GM12878 (cell line): ENCODE data around the gene CNGA4. TPM values are rescaled to one million over a fixed set of nuclear protein-coding genes. Genes with fewer than 3 reads are reported as not detected.

Experiments
- ATAC-seq: fragments of 200-7000 bp; cut with Tn5 transposase; 3 replicates; pipeline ENCODE4 v1.9.1; 2020; ENCODE audit warnings: mild to moderate bottlenecking, moderate library complexity
- BruUV-seq: library from RNA; stranded (reverse); fragments of 400-500 nt; replicated peaks from 2 replicates; lab custom pipeline; 2021; lab: Mats Ljungman, UMichigan
- CTCF ChIA-PET: fragments of 300-600 bp; sonication (Branson Sonifier 250); formaldehyde crosslinking; extraction: SDS; loops from one replicate; lab custom pipeline; 2021; ENCODE audit warnings: inconsistent platforms; lab: Yijun Ruan, JAX
- POLR2A ChIA-PET: fragments of 350-600 bp; formaldehyde crosslinking; extraction: SDS; loops from one replicate; lab custom pipeline; 2021; ENCODE audit warnings: inconsistent platforms; lab: Charles Lee
- RAD21 ChIA-PET: fragments of 300-600 bp; sonication (Branson Sonifier 250); formaldehyde crosslinking; loops from one replicate; lab custom pipeline; 2023; ENCODE audit warnings: antibody characterized with exemption; ENCODE audit not compliant: unreplicated experiment; lab: Charles Lee
- SMC1A ChIA-PET: fragments of 300-600 bp; sonication (Branson Sonifier 250); formaldehyde crosslinking; loops from one replicate; lab custom pipeline; 2023; ENCODE audit not compliant: unreplicated experiment, uncharacterized antibody; lab: Charles Lee
- DNase-seq: peaks from one replicate; pipeline ENCODE4 v3.0.0-alpha.2; 2011; ENCODE audit warnings: low read depth, low spot score
- FAIRE-seq: peaks from 3 replicates; lab custom pipeline; 2011; peaks lifted over from hg19 to GRCh38; lab: Jason Lieb, UNC
- H2AFZ ChIP-seq: 2 replicates; pipeline ENCODE4 v1.6.0; 2011; ENCODE audit warnings: low read depth, low read length, control low read depth; ENCODE audit not compliant: control insufficient read depth
- H3K27ac ChIP-seq: 2 replicates; pipeline ENCODE4 v1.5.1; 2011; ENCODE audit warnings: control low read depth; ENCODE audit not compliant: control insufficient read depth, insufficient read depth
- H3K27me3 ChIP-seq, 2 experiments: replicated peaks in 1 of 2; 2 replicates each; pipeline versions ENCODE4 v1.6.0 to v1.6.1; 2011; ENCODE audit warnings: low read length in 1 of 2; ENCODE audit not compliant: control insufficient read depth in 2 of 2, insufficient read depth in 2 of 2
- H3K36me3 ChIP-seq, 2 experiments: 2 replicates each; pipeline ENCODE4 v1.5.1; 2011; ENCODE audit warnings: low read length in 1 of 2; ENCODE audit not compliant: control insufficient read depth in 2 of 2, insufficient read depth in 2 of 2
- H3K4me1 ChIP-seq: 2 replicates; pipeline ENCODE4 v1.6.1; 2011; ENCODE audit warnings: mild to moderate bottlenecking, low read length, moderate library complexity, mixed read lengths; ENCODE audit not compliant: control insufficient read depth, insufficient read depth
- H3K4me2 ChIP-seq: 2 replicates; pipeline ENCODE4 v1.6.0; 2011; ENCODE audit warnings: control low read depth; ENCODE audit not compliant: control insufficient read depth, insufficient read depth
- H3K4me3 ChIP-seq: fragments of 200-600 bp; sonication (generic); 2 replicates; pipeline ENCODE4 v1.5.1; 2016
- H3K79me2 ChIP-seq: 2 replicates; pipeline ENCODE4 v1.6.0; 2011; ENCODE audit warnings: low read length; ENCODE audit not compliant: control insufficient read depth, insufficient read depth
- H3K9ac ChIP-seq: 2 replicates; pipeline ENCODE4 v1.8.0; 2011; ENCODE audit warnings: low read length, control low read depth, mixed read lengths; ENCODE audit not compliant: control insufficient read depth, insufficient read depth
- H3K9me3 ChIP-seq: replicated peaks from 3 replicates; pipeline ENCODE4 v1.5.1; 2011; ENCODE audit warnings: mild to moderate bottlenecking, low read length; ENCODE audit not compliant: control insufficient read depth, insufficient read depth
- H4K20me1 ChIP-seq: 2 replicates; pipeline ENCODE4 v1.6.0; 2011; ENCODE audit not compliant: control insufficient read depth, insufficient read depth
- ATF2 ChIP-seq: IDR thresholded peaks from 2 replicates; pipeline ENCODE4 v1.6.1; 2012; ENCODE audit warnings: low read length, inconsistent platforms
- CHD2 ChIP-seq: IDR thresholded peaks from 2 replicates; pipeline ENCODE4 v1.6.1; 2011; ENCODE audit warnings: low read depth, low read length, improper control_type of control experiment, borderline replicate concordance
- HCFC1 ChIP-seq: fragments of 150-350 bp; IDR thresholded peaks from 2 replicates; pipeline ENCODE4 v1.6.1; 2014; ENCODE audit warnings: low read length
- IKZF1 ChIP-seq: fragments of 450-650 bp; conservative IDR thresholded peaks from 2 replicates; pipeline ENCODE4 v1.6.1; 2017; ENCODE audit warnings: antibody characterized with exemption, mild to moderate bottlenecking
- LARP7 ChIP-seq: fragments of 450-650 bp; IDR thresholded peaks from 2 replicates; pipeline ENCODE4 v1.6.1; 2017; ENCODE audit warnings: mild to moderate bottlenecking
- MEF2B ChIP-seq: fragments of 450-650 bp; IDR thresholded peaks from 2 replicates; pipeline ENCODE4 v1.6.1; 2018; ENCODE audit warnings: mild to moderate bottlenecking, moderate library complexity; ENCODE audit not compliant: partially characterized antibody, poor library complexity, severe bottlenecking
- RAD21 ChIP-seq: IDR thresholded peaks from 2 replicates; pipeline ENCODE4 v1.6.1; 2011; ENCODE audit warnings: mild to moderate bottlenecking, low read depth, low read length, moderate library complexity; ENCODE audit not compliant: insufficient read depth
- RELB ChIP-seq: fragments of 450-650 bp; IDR thresholded peaks from 2 replicates; pipeline ENCODE4 v1.6.1; 2017; ENCODE audit warnings: low read depth, mild to moderate bottlenecking, moderate library complexity
- SMAD1 ChIP-seq: fragments of 450-650 bp; IDR thresholded peaks from 2 replicates; pipeline ENCODE4 v1.6.1; 2018; ENCODE audit warnings: mild to moderate bottlenecking, low read depth; ENCODE audit not compliant: partially characterized antibody
- ZBTB4 ChIP-seq: fragments of 450-650 bp; formaldehyde crosslinking; IDR thresholded peaks from 2 replicates; pipeline ENCODE4 v1.4.0; 2022; ENCODE audit warnings: mild to moderate bottlenecking, moderate library complexity
- WGBS: methylation state at CpG from one replicate; pipeline ENCODE4 v1.1.6; 2016; ENCODE audit warnings: low lambda C conversion rate; ENCODE audit not compliant: insufficient replicate concordance, insufficient coverage; ENCODE audit errors: missing lambda C conversion rate; 5-methylcytosine and 5-hydroxymethylcytosine counted together
- in situ Hi-C: fragments of 300-500 bp; cut with MboI; formaldehyde crosslinking; loops from 9 replicates; pipeline ENCODE4 v1.14.3; 2018; ENCODE audit warnings: mixed read lengths
- intact Hi-C: fragments of 100-400 bp; cut with micrococcal nuclease; formaldehyde crosslinking; loops from one replicate; pipeline ENCODE4 v1.14.2; 2022; ENCODE audit not compliant: unreplicated experiment
- polyA plus RNA-seq, 11 experiments: library from polyadenylated mRNA; depleted of rRNA in 4 of 11; unstranded in 6 of 11; stranded (reverse) in 5 of 11; fragments of >200 nt; fragmentation: Nextera tagmentation in 4 of 11; fragmentation: Illumina TruSeq in 1 of 11; extraction: Ambion mirVana in 4 of 11; extraction: Trizol in 1 of 11; gene quantifications; 1 replicate in 1 of 11; 2 replicates in 10 of 11; pipeline versions ENCODE4 v1.2.1 to v1.2.3, GENCODE V29; 2011 to 2016; ENCODE audit warnings: inconsistent platforms in 2 of 11, missing spikeins in 2 of 11, low read depth in 1 of 11
- total RNA-seq, 4 experiments: library from RNA; depleted of rRNA in 3 of 4; stranded (reverse); fragments of >200 nt in 3 of 4; fragmentation: Illumina TruSeq in 1 of 4; extraction: Trizol in 1 of 4; gene quantifications; 2 replicates each; pipeline versions ENCODE4 v1.2.1 to v1.2.3, GENCODE V29; 2013 to 2021
- TF ChIP-seq, protein P1 (sequence below): fragments of 450-650 bp; conservative IDR thresholded peaks from 2 replicates; pipeline ENCODE4 v1.6.1; 2017; ENCODE audit warnings: mild to moderate bottlenecking, moderate library complexity

Gene CNGA4
- total and polyA plus RNA-seq, 10 of the 15 experiments (the other 5 are each of a cell fraction or from before 2014, with no cell fraction given) = 0.05 to 0.26 (median 0.07) TPM; not detected in 5

GRCh38 chr11:6268820-6269219 lies 29.9 kb downstream of the CNGA4 start:
- H3K4me1 ChIP-seq = no peaks in the 10 kb centered on the region
- intact Hi-C loops = no loop called here
- 47% methylated on average over 1 of the region's 1 CpG for WGBS
- no peak overlapping the region for H3K9ac ChIP-seq
- FAIRE-seq (no peak), ATAC-seq (no peak), DNase-seq (no peak)
- H3K4me3 ChIP-seq = no peak overlapping the region
- no peak overlapping the region for H2AFZ ChIP-seq
- H3K36me3 ChIP-seq = no peaks in the 10 kb centered on the region
- H3K79me2 ChIP-seq = no peaks in the 10 kb centered on the region
- in situ Hi-C loops = no loop called here
- no peaks in the 10 kb centered on the region for H3K9me3 ChIP-seq
- H3K4me2 ChIP-seq = no peak overlapping the region
- ChIA-PET POLR2A (no interaction called here), RAD21 (interaction anchor here (0.7 to 1.4 kb wide), 3 partner anchors 17 to 591 kb away, joined by 3 to 5 read pairs (median 3); no protein-coding TSS in a partner anchor), CTCF (interaction anchor here (0.9 to 1.9 kb wide), 2 partner anchors 18 to 86 kb away, joined by 3 to 6 read pairs; no protein-coding TSS in a partner anchor), SMC1A (no interaction called here)
- no peaks in the 10 kb centered on the region for H4K20me1 ChIP-seq
- H3K27me3 ChIP-seq = no peaks in the 10 kb centered on the region; a peak in 1 of 4 replicates
- no peak overlapping the region for H3K27ac ChIP-seq
- TF ChIP-seq LARP7 (no peak), MEF2B (no peak), RELB (no peak), CHD2 (no peak), ATF2 (no peak), ZBTB4 (no peak), RAD21 (no peak), IKZF1 (no peak), HCFC1 (no peak), SMAD1 (no peak)
- TF ChIP-seq, protein P1, sequence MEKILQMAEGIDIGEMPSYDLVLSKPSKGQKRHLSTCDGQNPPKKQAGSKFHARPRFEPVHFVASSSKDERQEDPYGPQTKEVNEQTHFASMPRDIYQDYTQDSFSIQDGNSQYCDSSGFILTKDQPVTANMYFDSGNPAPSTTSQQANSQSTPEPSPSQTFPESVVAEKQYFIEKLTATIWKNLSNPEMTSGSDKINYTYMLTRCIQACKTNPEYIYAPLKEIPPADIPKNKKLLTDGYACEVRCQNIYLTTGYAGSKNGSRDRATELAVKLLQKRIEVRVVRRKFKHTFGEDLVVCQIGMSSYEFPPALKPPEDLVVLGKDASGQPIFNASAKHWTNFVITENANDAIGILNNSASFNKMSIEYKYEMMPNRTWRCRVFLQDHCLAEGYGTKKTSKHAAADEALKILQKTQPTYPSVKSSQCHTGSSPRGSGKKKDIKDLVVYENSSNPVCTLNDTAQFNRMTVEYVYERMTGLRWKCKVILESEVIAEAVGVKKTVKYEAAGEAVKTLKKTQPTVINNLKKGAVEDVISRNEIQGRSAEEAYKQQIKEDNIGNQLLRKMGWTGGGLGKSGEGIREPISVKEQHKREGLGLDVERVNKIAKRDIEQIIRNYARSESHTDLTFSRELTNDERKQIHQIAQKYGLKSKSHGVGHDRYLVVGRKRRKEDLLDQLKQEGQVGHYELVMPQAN = no peak
- BruUV-seq = no TSS peak
